HEK293 (cell line): ENCODE measurements around the gene MALL.

Experiments used
- CTCF ChIA-PET: fragments of 350-600 bp; formaldehyde crosslinking; extraction: SDS; loops from one replicate; lab custom pipeline; 2021; ENCODE audit warnings: antibody characterized with exemption; lab: Yijun Ruan, JAX
- POLR2A ChIA-PET: fragments of 300-600 bp; formaldehyde crosslinking; extraction: SDS; loops from one replicate; lab custom pipeline; 2020; ENCODE audit warnings: antibody characterized with exemption, inconsistent platforms; lab: Yijun Ruan, JAX
- H3K27ac ChIP-seq: fragments of 200-500 bp; sonication (Bioruptor generic); 2 replicates; pipeline ENCODE4 v1.5.1; 2014; ENCODE audit warnings: low read depth, low read length, control low read depth, inconsistent platforms; ENCODE audit errors: extremely low read depth
- H3K36me3 ChIP-seq, 2 experiments: fragments of 200-500 bp in 1 of 2; sonication (Bioruptor generic) in 1 of 2; 1 replicate in 1 of 2; 2 replicates in 1 of 2; pipeline ENCODE4 v1.5.1; 2014 to 2017; ENCODE audit warnings: inconsistent platforms in 2 of 2, low read length in 2 of 2; ENCODE audit not compliant: control insufficient read depth in 2 of 2, insufficient read depth in 1 of 2
- H3K4me1 ChIP-seq: fragments of 200-500 bp; sonication (Bioruptor generic); 2 replicates; pipeline ENCODE4 v1.5.1; 2014; ENCODE audit warnings: mild to moderate bottlenecking, low read length, inconsistent platforms; ENCODE audit not compliant: control insufficient read depth, insufficient read depth
- H3K4me3 ChIP-seq: 2 replicates; pipeline ENCODE4 v1.5.1; 2011; ENCODE audit warnings: low read depth, mild to moderate bottlenecking, control low read depth, low read length, moderate library complexity
- H3K9me3 ChIP-seq: fragments of 200-500 bp; sonication (Bioruptor generic); 2 replicates; pipeline ENCODE4 v1.5.1; 2014; ENCODE audit warnings: low read depth, low read length, inconsistent platforms; ENCODE audit not compliant: control insufficient read depth, insufficient read depth
- GLIS1 ChIP-seq: fragments of 450-650 bp; formaldehyde crosslinking; IDR thresholded peaks from 2 replicates; pipeline ENCODE4 v1.5.1; 2016; ENCODE audit warnings: missing biosample characterization, missing genetic modification characterization
- REPIN1 ChIP-seq: fragments of 450-650 bp; formaldehyde crosslinking; IDR thresholded peaks from 2 replicates; pipeline ENCODE4 v1.5.1; 2017; ENCODE audit warnings: missing biosample characterization, missing genetic modification characterization, low read depth
- SCRT2 ChIP-seq: fragments of 450-650 bp; formaldehyde crosslinking; IDR thresholded peaks from 2 replicates; pipeline ENCODE4 v1.5.1; 2016; ENCODE audit warnings: missing biosample characterization, missing genetic modification characterization
- YY1 ChIP-seq: fragments of 450-650 bp; formaldehyde crosslinking; IDR thresholded peaks from 2 replicates; pipeline ENCODE4 v1.5.1; 2018; ENCODE audit warnings: missing biosample characterization, missing genetic modification characterization
- ZBTB1 ChIP-seq: fragments of 450-650 bp; formaldehyde crosslinking; IDR thresholded peaks from 2 replicates; pipeline ENCODE4 v1.5.1; 2016; ENCODE audit warnings: missing biosample characterization, missing genetic modification characterization
- ZFP41 ChIP-seq: fragments of 450-650 bp; formaldehyde crosslinking; IDR thresholded peaks from 2 replicates; pipeline ENCODE4 v1.5.1; 2016; ENCODE audit warnings: missing biosample characterization, missing genetic modification characterization, borderline replicate concordance
- ZNF19 ChIP-seq: fragments of 450-650 bp; formaldehyde crosslinking; IDR thresholded peaks from 2 replicates; pipeline ENCODE4; 2016; ENCODE audit warnings: missing biosample characterization, missing genetic modification characterization, low read depth
- ZNF24 ChIP-seq: fragments of 450-650 bp; formaldehyde crosslinking; IDR thresholded peaks from 2 replicates; pipeline ENCODE4 v1.5.1; 2016; ENCODE audit warnings: missing biosample characterization, missing genetic modification characterization
- ZNF654 ChIP-seq: fragments of 450-650 bp; formaldehyde crosslinking; IDR thresholded peaks from 2 replicates; pipeline ENCODE4 v1.5.1; 2016; ENCODE audit warnings: low read depth, missing biosample characterization, missing genetic modification characterization
- ZNF777 ChIP-seq: fragments of 450-650 bp; formaldehyde crosslinking; IDR thresholded peaks from 2 replicates; pipeline ENCODE4 v1.5.1; 2017; ENCODE audit warnings: missing biosample characterization, missing genetic modification characterization, borderline replicate concordance
- ZNF792 ChIP-seq: fragments of 450-650 bp; formaldehyde crosslinking; IDR thresholded peaks from 2 replicates; pipeline ENCODE4 v1.5.1; 2016; ENCODE audit warnings: missing biosample characterization, missing genetic modification characterization
- ZSCAN30 ChIP-seq: fragments of 450-650 bp; IDR thresholded peaks from 2 replicates; pipeline ENCODE4 v1.5.1; 2018; ENCODE audit warnings: missing biosample characterization, mild to moderate bottlenecking, missing genetic modification characterization, moderate library complexity
- TF ChIP-seq, protein P1 (sequence below): fragments of 450-650 bp; formaldehyde crosslinking; IDR thresholded peaks from 2 replicates; pipeline ENCODE4 v1.5.1; 2016; ENCODE audit warnings: missing biosample characterization, missing genetic modification characterization
- TF ChIP-seq, protein P2 (sequence below): fragments of 450-650 bp; IDR thresholded peaks from 2 replicates; pipeline ENCODE4 v1.5.1; 2018; ENCODE audit warnings: missing biosample characterization, missing genetic modification characterization
- TF ChIP-seq, protein P3 (sequence below): fragments of 450-650 bp; formaldehyde crosslinking; IDR thresholded peaks from 2 replicates; pipeline ENCODE4 v1.5.1; 2016; ENCODE audit warnings: missing biosample characterization, missing genetic modification characterization
- TF ChIP-seq, protein P4 (sequence below): fragments of 450-650 bp; formaldehyde crosslinking; IDR thresholded peaks from 2 replicates; pipeline ENCODE4 v1.5.1; 2016; ENCODE audit warnings: missing biosample characterization, missing genetic modification characterization

The MALL gene

DNA sequence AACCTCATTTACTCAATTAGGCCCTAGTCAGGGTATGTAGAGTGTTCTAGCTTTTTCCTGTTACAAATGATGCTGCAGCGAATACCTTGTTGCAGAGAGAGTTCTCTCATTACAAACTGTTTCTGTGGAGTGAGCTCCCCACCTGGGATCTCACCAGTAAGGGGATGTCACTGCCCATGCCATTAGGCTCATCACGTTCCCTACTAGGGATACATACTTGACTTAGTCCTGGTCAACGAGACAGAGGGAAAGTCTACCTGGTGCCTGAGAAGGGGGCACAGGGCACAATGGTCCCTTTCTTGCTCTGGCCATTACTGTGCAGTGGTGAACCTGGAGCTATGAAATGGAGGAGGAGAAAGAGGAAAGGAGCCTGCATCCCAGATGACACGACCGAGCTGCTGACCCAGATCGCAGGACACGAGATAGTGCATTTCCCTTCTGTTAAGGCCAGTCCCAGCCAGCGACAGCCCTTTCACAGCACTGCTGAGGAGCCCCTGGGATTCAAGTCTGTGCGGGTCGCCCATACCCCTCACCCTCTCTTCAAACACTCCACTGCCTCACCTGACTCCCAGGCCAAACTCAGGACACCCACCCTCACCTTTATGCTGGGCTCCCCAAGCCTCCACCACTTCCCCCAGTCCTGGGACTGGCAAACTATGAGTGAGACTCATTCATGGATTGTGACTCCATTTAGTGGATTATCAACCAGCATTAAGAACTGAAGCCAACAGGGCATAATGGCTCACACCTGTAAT is 16.0 kb downstream of the MALL start:
- no peak overlapping the region for H3K4me3 ChIP-seq
- TF ChIP-seq ZNF792 (no peak), ZSCAN30 (no peak), ZNF777 (tag by site-specific recombination) (no peak), ZNF654 (tag by site-specific recombination) (no peak), ZNF19 (tag by site-specific recombination) (no peak), YY1 (no peak)
- TF ChIP-seq, protein P1, sequence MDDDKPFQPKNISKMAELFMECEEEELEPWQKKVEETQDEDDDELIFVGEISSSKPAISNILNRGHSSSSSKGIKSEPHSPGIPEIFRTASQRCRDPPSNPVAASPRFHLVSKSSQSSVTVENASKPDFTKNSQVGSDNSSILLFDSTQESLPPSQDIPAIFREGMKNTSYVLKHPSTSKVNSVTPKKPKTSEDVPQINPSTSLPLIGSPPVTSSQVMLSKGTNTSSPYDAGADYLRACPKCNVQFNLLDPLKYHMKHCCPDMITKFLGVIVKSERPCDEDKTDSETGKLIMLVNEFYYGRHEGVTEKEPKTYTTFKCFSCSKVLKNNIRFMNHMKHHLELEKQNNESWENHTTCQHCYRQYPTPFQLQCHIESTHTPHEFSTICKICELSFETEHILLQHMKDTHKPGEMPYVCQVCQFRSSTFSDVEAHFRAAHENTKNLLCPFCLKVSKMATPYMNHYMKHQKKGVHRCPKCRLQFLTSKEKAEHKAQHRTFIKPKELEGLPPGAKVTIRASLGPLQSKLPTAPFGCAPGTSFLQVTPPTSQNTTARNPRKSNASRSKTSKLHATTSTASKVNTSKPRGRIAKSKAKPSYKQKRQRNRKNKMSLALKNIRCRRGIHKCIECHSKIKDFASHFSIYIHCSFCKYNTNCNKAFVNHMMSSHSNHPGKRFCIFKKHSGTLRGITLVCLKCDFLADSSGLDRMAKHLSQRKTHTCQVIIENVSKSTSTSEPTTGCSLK (tag by site-specific recombination) = no peak
- TF ChIP-seq, protein P2, sequence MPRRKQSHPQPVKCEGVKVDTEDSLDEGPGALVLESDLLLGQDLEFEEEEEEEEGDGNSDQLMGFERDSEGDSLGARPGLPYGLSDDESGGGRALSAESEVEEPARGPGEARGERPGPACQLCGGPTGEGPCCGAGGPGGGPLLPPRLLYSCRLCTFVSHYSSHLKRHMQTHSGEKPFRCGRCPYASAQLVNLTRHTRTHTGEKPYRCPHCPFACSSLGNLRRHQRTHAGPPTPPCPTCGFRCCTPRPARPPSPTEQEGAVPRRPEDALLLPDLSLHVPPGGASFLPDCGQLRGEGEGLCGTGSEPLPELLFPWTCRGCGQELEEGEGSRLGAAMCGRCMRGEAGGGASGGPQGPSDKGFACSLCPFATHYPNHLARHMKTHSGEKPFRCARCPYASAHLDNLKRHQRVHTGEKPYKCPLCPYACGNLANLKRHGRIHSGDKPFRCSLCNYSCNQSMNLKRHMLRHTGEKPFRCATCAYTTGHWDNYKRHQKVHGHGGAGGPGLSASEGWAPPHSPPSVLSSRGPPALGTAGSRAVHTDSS (tag by site-specific recombination) = no peak
- no peaks in the 10 kb centered on the region for H3K9me3 ChIP-seq
- peaks cover 9% of the 10 kb centered on the region; the same call in 1 of the 2 replicates for H3K4me1 ChIP-seq
- no peaks in the 10 kb centered on the region for H3K36me3 ChIP-seq
- POLR2A ChIA-PET = no interaction called here
- no peak overlapping the region for H3K27ac ChIP-seq
- CTCF ChIA-PET = no interaction called here

GRCh38 chr2:110099038-110099425 is 16.6 kb downstream of the MALL start:
- Histone ChIP-seq H3K9me3 (no peaks in the 10 kb centered on the region), H3K4me3 (no peak overlapping the region), H3K36me3 (no peaks in the 10 kb centered on the region), H3K4me1 (peaks cover 9% of the 10 kb centered on the region; the same call in 1 of the 2 replicates), H3K27ac (no peak overlapping the region)
- ChIA-PET POLR2A (no interaction called here), CTCF (no interaction called here)
- TF ChIP-seq, protein P3, sequence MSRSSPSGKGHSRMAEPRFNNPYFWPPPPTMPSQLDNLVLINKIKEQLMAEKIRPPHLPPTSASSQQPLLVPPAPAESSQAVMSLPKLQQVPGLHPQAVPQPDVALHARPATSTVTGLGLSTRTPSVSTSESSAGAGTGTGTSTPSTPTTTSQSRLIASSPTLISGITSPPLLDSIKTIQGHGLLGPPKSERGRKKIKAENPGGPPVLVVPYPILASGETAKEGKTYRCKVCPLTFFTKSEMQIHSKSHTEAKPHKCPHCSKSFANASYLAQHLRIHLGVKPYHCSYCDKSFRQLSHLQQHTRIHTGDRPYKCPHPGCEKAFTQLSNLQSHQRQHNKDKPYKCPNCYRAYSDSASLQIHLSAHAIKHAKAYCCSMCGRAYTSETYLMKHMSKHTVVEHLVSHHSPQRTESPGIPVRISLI (tag by site-specific recombination) = no peak

GRCh38 chr2:110097506-110098220 is 18.0 kb downstream of the MALL start:
- Histone ChIP-seq H3K4me3 (no peak overlapping the region), H3K27ac (no peak overlapping the region), H3K9me3 (no peaks in the 10 kb centered on the region), H3K36me3 (no peaks in the 10 kb centered on the region), H3K4me1 (peaks cover 9% of the 10 kb centered on the region; the same call in 1 of the 2 replicates)
- ChIA-PET POLR2A (no interaction called here), CTCF (no interaction called here)
- TF ChIP-seq REPIN1 (no peak), ZNF24 (no peak), ZFP41 (tag by site-specific recombination) (no peak), SCRT2 (no peak), ZBTB1 (no peak), GLIS1 (tag by site-specific recombination) (no peak), YY1 (no peak)
- TF ChIP-seq, protein P3 (tag by site-specific recombination) = no peak
- TF ChIP-seq, protein P4, sequence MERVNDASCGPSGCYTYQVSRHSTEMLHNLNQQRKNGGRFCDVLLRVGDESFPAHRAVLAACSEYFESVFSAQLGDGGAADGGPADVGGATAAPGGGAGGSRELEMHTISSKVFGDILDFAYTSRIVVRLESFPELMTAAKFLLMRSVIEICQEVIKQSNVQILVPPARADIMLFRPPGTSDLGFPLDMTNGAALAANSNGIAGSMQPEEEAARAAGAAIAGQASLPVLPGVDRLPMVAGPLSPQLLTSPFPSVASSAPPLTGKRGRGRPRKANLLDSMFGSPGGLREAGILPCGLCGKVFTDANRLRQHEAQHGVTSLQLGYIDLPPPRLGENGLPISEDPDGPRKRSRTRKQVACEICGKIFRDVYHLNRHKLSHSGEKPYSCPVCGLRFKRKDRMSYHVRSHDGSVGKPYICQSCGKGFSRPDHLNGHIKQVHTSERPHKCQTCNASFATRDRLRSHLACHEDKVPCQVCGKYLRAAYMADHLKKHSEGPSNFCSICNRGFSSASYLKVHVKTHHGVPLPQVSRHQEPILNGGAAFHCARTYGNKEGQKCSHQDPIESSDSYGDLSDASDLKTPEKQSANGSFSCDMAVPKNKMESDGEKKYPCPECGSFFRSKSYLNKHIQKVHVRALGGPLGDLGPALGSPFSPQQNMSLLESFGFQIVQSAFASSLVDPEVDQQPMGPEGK (tag by site-specific recombination) = no peak
